Tibial nerve (tissue), 3 donors: ENCODE data around the gene EXOSC7.

ENCODE experiments used
- CTCF ChIP-seq, 5 experiments: fragments of 200-600 bp in 3 of 5; fragments of 450-650 bp in 2 of 5; sonication (generic) in 3 of 5; IDR thresholded peaks; one replicate each; pipeline ENCODE4 v1.5.1; 2016 to 2019; ENCODE audit warnings: antibody characterized with exemption in 5 of 5, mild to moderate bottlenecking in 3 of 5, moderate library complexity in 2 of 5
- POLR2A ChIP-seq, 2 donors: fragments of 450-650 bp; IDR thresholded peaks; one replicate each; pipeline ENCODE4 v1.6.1; 2017; ENCODE audit warnings: antibody characterized with exemption in 2 of 2, mild to moderate bottlenecking in 2 of 2, moderate library complexity in 2 of 2

- no peak for TF ChIP-seq POLR2A (IDR thresholded peaks at IDR 0.05)
- TF ChIP-seq CTCF (IDR thresholded peaks at IDR 0.05): no peak
Measured at GRCh38 chr3:45010811-45011333, 34.8 kb downstream of the EXOSC7 start.
